Epidermal melanocyte (primary cell): ENCODE results near the gene COL4A3.

Experiments
- DNase-seq: peaks from one replicate; pipeline ENCODE4 v3.0.0; 2011; ENCODE audit warnings: low spot score; ENCODE audit not compliant: insufficient read length

Gene COL4A3

DNA sequence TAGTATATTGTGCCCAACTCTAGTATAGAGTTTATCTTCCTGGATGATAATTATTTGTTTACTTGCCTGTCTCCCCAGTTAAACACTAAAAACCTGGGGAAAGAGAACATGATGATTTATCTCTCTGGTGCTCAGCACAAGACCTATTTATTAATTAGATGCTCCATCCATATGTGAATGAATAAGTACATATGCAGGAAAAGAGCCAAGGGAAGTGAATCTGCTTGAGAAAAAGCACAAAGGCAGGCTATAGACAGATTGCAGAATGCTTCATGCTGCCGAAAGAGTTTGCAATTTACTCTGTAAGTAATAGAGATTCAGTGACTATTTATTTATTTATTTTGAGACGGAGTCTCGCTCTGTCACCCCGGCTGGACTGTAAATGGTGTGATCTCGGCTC lies 123.3 kb downstream of the COL4A3 start:
- DNase-seq, result no peak

DNA sequence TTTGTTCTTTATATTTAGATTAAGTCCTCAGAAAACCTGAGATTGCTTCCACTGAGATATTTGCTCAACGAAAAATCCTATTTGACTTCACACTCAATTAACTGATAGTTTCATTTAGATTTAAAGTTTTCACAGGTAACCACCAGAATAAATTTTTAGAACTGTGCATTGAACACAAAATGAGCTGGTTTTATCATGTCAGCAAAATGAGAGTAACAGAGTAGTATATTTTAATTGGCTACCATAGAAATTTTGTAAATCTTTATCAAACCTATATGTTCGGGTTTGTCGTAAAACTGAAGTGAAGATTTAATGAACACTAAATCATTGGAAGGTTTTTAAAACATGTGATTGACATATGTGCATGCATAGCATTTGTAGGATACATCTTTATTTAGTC lies 127.9 kb downstream of the COL4A3 start:
- no peak for DNase-seq

DNA sequence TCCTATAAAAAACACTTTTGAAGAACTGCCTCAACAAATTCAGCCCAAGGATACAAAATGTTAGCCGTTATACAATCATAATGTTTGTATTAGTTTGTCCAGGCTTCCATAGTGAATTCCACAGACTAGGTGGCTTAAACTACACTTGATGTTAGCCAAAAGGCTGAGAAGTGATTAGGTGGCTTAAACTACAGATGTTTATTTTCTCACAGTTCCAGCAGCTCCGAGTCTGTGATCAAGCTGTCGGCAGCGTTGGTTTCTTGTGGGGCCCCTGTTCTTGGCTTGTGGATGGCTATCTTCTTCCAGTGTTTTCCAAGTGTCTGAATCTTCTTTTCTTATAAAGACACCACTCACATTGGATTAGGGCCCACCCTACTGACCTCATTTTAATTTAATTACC lies 129.1 kb downstream of the COL4A3 start:
- no peak for DNase-seq

DNA sequence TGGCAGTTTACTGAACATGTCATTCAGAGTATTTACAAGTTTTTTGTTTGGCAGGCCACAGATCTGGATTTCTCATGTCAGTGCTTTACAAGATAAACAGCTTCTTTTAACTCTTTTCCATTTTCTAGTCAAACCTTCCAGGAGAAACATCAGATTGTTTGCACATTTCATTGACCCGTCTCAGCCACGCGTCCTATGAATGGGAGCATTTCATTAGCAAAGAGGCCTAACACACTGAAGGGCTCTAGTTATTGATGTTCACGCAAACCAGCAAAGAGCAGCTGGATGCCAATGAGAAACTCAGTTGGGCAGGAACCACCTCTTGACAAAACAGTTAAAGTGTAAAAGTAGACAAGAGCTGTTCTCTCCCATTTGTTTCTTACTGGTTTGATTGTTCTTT lies 131.4 kb downstream of the COL4A3 start:
- no peak for DNase-seq

DNA sequence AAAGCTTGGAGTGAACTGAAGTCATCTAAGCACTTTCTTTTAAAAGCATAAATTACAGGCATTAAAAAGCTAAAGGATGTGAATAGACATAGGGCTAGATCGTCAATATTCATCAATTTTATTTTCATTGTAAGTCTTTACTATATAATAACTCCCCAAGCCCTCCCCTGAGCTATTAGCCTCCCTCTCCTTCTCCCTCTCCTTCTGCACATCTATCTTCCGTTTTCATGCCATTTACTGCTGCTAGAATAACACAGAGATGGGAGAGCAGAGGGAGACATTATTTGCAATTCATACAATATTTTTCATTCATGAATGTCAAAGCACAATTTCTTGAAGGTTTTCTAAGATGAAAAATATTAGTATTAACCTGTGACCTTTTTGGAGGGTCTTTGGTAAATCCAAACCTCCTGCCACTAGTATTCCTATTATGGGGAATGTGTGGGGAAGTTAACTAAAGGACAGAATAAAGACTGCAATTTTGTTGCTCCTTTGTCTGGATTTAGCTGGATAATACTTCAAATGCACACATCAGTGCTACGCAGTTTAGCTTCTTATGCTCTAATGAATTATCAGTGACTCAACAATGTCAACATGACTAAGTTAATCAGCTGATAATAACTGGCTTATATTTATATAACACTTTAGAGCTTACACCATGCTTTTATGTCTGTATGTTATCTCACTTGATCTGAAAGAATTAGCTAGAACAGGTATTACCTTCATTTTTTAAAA lies 132.4 kb downstream of the COL4A3 start:
- no peak for DNase-seq

DNA sequence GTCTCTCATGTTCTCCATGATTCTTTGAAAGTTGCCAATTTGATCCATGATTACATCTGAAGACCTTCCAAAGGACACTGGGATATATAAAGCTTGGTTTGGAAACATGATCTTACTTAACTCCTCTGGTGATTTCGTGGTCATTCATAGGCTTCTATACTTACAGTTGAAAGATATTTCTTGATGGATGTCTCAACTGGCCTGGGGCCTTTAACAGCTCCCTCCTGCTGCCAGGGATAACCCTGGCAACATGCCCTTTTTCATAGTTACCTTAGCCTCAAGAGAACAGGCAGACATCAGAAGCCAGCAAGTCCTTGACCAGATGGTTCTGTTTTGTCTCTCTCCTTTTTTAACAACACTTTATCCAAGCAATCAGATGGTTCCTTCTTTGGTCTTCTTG lies 137.1 kb downstream of the COL4A3 start:
- no peak for DNase-seq

DNA sequence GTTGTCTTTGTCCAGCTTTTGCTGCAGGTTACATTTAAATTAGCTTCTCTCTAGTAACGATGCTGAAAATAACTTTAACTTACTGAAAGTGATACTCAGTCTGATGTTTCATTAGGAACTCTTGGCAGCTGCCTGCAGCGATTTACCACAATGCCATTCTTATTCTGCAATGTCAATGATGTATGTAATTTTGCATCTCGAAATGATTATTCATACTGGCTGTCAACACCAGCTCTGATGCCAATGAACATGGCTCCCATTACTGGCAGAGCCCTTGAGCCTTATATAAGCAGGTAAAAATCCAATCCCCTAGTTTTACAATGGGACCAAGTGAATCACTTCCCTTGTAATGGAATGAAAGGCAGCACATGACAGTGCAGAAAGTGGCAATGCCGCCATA lies 144.4 kb downstream of the COL4A3 start:
- DNase-seq, result no peak

DNA sequence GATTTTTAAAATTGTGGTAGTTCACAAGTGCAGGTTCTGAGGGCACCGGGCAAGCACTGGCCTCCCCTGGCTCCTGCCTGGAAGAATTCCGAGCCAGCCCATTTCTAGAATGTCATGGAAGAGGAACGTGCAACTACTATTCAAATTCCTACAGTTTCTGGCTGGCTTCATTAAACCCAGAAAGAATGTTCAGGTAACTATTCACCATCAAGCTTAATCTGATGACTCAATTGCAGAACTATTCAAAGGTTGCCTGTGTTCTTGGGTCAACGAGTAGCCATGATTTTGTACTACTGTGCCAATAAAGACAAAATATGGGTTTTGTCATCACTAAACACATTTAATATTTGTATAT lies 146.3 kb downstream of the COL4A3 start:
- DNase-seq, result no peak

DNA sequence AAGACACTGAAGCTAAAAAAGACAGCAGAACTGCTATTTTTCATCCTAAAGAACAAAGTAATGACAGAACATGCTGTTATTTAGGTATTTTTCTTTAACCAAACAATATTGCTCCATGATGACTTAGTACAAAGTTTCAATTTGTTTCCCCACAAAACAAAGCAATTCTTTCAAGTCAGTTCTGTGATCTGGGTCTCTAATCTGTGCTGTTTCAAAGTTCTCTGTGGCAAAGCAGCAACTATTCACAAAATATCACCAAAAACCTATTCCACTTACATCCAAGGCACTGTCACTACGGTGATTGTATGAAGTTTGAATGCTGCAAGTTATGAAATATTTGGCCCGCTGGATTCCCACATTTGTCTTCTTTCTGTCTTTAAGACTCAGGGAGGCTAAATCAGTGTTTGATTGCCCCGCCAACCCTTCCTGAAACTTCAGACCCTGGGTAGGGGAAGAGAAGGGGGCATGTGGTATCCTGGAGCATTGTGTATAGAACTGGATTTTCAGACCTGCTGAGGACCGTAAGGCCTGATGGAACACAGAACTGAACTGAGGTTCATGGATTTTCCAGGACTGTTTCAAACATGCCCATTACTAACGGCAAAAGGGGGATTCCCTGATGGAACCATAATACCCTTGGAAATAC lies 147.6 kb downstream of the COL4A3 start:
- DNase-seq, result no peak

DNA sequence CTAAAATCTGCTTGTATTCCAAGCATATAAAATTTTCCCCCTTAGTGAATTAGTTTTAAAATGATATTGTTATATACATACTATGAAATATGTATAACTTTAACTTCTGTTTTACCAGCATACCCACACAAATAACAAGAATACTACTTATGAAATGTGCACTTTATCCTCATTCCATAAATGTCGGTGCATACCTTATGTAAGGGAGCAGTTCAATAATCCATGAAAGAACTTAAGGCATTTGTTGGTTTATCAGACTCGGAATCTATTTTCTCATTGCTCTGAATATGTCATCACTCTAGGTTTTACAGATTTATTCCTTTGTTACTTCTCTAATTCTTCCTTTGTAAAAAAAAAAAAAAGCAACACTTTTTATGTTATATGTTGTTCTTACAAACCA lies 148.2 kb downstream of the COL4A3 start:
- DNase-seq, result no peak

DNA sequence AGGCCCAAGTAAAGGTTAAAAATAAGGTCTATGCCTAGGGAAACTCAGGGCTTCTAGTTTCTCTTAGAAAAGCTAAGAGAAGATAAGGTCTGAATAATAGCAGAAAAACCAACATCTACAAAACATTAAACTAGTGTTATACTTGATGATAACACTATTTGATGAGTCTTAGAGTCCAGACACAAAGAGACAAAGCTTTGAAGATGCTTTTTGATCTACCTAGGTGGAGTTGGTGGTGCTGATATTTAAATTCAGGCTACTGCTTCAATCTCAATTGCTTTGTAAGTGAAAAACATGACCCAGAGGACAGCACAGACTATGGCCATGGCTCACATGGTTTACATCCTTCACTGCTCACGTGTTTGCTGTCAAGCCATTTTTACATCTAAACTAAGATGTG lies 148.9 kb downstream of the COL4A3 start:
- DNase-seq, result no peak

DNA sequence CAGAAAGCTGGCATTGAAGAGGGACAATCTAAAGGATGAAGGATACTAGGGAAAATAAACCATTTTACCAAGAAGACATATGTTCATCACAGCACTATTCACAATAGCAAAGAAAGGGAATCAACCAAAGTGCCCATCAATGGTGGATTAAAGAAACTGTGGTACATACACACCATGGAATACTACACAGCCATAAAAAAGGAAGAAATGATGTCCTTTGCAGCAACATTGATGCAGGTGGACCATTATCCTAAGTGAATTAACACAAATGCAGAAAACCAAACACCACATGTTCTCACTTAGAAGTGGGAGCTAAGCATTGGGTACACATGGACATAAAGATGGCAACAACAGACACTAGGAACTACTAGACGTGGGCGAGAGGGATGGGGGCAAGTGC lies 153.4 kb downstream of the COL4A3 start:
- no peak for DNase-seq

DNA sequence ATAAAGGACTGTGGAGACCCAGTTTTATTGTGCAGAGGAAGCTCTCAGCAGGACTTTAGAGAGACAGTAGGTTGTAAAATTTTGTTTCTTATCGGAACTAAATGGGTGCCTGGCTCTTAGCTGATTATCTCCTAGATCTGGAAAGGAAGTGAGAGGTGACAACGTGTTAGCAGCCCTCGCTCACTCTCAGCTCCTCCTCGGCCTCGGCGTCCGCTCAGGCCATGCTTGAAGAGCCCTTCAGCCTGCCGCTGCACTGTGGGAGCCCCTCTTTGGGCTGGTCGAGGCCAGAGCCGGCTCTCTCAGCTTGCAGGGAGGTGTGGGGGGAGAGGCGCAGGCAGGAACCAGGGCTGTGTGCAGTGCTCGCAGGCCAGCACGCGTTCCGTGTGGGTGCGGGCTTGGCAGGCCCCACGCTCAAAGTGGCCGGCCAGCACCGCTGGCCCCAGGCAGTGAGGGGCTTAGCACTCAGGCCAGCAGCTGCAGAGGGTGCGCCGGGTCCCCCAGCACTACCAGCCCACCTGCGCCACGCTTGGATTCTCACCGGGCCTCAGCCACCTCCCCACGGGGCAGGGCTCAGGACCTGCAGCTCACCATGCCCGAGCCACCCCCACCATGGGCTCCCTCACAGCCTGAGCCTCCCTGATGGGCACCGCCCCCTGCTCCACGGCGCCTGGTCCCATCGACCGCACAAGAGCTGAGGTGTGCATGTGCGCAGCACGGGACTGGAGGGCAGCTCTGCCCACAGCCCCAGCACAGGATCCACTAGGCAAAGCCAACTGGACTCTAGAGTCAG lies 156.1 kb downstream of the COL4A3 start:
- no peak for DNase-seq

DNA sequence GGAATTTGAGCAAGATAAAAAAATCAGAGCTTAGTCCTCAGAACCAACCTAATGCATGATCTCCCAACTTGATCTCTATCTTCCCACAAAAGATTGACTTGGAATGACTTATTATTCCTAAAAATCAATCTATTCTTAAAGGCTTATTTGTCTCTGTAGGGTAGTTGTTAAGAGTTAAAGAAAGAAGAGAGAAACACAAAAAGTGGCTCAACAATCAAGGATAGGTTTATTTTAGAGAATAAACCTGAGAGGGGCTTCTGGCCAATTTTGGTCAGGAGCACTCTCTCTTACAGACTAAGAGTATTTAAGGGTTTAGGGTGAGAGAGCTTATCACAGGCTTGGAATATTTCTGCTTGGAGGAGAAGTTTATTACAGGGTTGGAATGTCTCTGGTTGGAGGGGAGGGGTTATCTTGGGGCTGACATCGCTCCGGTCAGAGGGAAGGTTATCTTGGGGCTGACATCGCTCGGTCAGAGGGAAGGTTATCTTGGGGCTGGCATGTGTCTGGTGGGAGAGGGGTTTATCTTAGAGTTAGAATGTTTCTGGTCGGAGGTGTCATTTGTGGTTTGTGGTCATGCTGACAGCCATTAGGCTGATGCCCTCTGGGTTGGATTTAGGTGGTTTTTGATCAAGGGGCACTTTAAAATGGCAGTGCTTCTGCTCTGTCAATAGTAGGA lies 158.2 kb downstream of the COL4A3 start:
- DNase-seq, result no peak

DNA sequence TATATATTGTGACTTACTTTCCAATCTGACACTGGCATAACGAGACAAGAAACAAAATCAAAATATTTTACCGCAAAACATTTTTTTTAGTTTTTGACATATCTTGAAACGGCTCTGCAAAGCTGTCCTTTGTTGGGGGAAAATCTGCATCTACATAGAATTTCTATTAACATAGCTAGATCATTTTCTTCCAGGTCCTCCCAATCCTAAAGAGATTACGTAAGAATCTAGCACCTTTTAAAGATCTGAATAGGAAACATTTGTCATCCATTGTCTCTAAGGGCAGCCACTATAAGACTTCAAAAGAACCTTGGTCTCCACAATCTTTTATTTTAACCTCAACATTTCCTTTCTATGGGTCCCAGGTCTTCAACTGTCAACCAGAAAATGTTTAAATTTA lies 159.4 kb downstream of the COL4A3 start:
- DNase-seq, result no peak

DNA sequence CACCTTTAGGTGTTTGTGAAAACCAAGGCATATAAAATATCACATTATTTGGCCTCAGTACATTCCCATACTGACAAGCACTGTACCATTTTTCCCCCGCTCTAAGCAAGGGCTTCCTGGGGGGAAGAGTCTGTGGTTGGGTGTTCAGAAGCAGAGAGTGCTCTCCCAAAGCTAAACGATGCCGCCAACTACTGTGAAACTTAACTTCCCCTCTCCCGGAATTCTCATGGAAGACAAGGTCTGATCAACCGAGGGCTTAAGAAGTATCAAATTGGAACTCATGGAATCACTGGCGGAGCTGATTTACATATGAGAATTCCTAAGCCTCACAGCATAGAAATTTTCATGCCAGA lies 160.2 kb downstream of the COL4A3 start:
- DNase-seq, result peak; percentile 52

DNA sequence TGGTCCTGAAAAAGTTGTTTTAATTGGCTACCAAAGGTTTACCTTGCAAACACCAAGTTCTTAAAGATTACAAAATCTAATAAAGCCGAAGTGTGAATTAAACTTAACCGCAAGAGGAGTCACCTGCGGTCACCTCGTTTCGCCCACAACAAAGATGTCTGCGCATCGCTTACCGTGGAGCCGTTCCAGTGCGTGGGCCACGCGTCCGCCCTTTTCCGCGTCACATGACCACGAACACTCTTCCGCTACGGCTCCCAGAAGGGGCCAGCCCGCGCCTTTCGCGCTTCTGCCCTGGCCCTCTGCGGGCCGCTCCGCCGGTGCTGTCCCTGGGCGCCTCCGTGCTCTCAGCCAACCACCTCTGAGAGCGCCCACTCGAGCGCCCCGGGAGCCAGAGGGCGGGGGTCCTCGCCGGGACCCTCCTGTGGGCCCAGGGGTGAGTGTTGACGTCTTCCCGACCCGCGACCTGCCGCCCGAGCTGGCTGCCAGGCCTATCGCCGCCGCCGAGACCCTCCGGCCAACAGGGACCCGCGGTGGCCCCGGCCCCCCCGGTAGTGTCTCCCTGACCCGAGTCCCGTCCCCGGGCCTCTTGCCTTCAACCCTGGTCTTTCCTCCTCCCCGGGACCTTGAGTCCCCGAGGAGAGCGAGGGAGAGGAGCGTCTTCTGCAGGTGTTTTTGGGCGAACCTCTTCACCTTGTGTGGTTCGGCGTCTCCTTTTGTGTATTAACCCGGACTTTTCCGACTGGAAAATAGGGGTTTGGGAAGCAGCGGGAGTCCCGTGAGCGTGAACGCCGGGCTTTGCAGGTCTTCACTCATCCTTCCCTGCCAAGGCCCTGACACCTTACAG lies 160.8 kb downstream of the COL4A3 start, which contains the start of gene MFF:
TSS of gene MFF (plus strand) at position 257 of the 844 bp plus-strand sequence. CDS start 5,415 bp downstream, outside the sequence.
- DNase-seq, result peak; percentile 93

DNA sequence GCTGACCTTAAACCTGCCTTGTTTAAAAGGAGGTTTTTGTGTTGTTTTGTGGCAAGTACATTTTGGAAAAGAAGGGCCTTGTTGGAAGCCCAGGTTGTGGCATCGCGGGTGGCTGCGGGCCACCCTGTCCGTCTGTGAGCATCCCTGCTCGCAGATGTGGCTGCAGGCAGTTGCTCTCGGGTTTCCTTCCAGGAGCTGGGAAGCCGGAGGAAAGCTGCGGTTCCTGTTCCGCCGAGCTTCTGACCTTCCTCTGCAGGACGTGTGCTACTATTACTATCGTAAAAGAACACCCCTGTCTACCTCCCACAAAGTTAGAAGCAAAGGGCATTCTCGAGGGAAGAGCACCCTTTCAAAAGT lies 161.4 kb downstream of the COL4A3 start:
- DNase-seq, result no peak

DNA sequence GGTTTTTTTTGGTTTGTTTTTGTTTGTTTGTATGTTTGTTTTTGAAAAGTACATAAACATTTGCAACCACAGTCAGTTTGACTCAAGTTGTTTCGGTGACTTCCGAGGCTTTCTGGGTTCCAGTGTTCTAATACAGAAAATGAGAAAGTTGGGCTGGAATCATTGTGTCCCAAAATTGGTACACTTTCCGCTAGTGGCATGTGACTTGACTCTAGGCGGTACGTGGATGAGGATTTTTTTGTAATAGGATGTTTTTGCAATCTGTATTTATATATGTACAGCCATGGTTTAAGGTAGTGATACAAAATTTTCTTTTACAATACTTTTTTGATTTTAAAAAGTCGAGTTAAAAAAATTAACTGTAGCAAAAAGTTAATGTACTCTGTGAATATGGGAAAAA lies 162.4 kb downstream of the COL4A3 start:
- no peak for DNase-seq

DNA sequence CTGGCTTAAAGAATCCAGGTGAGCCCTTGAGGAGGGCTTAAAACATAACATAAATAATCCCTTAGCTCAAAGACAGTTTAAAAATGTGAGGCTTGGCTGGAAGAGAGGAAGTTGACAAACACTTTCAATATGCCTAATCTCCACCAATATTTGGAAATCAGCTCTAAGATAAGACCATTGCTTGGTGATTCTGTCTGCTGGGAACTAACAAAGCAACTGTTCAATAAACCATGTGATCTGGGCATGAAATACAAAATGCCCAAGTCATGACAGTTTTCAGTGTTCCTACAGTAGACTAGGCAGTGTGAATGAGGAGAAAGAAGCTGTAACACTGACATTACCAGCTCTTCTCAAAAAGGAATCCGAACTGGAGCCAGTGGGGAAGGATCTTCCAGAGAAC lies 171.3 kb downstream of the COL4A3 start:
- no peak for DNase-seq

DNA sequence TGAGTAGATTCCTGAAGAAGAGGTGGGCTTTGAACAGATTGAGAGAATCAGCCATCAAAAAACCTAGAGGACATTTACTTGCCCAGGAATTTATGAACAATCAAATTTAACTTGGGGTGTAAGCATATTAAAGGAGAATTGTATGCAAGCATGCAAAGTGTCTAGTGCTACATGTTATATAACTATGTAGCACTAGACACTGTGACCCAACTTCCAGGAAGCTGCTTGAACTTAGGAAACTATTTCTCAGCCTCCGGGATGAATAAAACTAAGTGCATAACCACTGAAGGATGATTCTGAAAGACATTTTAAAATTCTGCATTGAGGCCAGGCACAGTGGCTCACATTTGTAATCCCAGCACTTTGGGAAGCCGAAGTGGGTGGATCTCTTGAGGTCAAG lies 173.0 kb downstream of the COL4A3 start:
- DNase-seq, result no peak
